Coronary artery (tissue), 2 donors: ENCODE measurements around the gene MRPL46.
"Not testable (repeated sequence)": the region's sequence is repeated elsewhere in the genome, so short reads cannot be mapped to it uniquely, and the experiment has no call there.

Experiments
- DNase-seq: peaks from one replicate; pipeline ENCODE4 v3.0.0-alpha.2; 2017; ENCODE audit warnings: low spot score
- H3K27ac ChIP-seq, 2 donors: fragments of 200-600 bp; sonication (generic); one replicate each; pipeline ENCODE4 v1.5.1; 2016 to 2019
- H3K4me3 ChIP-seq: fragments of 200-600 bp; sonication (generic); 2 replicates; pipeline ENCODE4 v1.5.1; 2016; ENCODE audit warnings: mild to moderate bottlenecking, moderate library complexity
- CTCF ChIP-seq: fragments of 200-600 bp; sonication (generic); IDR thresholded peaks from one replicate; pipeline ENCODE4 v1.5.1; 2019; ENCODE audit warnings: antibody characterized with exemption

MRPL46 gene

DNA sequence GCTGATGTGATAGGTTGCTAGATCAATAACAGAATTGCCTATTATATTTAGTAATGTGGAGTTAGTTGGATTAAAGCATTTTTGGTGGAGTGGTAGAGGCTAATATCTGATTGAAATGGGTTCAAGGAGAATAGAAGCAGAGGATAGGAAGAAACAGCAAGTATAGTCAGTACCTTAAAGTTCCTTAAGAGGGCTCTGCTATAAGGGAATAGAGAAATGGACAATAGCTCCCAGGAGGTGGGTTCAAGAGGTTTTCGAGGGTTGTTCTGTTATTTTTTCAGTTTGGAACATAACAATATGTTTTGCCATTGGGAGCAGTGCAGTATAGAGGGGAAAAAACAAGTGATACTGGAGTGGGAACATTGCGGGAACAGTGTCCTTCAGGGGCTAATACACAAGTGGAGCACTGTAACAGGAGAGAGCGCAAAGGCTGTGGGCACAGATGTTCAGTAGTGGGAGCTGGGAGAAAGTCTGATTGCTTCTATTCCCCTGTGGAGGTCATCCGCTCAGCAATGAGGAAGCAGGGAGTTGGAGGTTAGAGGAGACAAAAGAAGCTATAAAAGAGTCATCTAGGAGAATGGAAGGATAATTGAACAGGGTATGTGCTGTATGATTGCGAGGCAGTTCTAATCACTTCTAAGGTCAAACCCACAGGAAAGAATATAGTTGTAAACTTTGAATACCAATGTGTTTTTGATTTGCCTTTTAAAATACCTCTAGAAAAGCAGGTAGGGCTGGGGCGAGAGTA lies 3.6 kb upstream of the MRPL46 start:
- Histone ChIP-seq H3K27ac (no peak overlapping the region), H3K4me3 (no peak overlapping the region)
- TF ChIP-seq CTCF: no peak
- no peak for DNase-seq

DNA sequence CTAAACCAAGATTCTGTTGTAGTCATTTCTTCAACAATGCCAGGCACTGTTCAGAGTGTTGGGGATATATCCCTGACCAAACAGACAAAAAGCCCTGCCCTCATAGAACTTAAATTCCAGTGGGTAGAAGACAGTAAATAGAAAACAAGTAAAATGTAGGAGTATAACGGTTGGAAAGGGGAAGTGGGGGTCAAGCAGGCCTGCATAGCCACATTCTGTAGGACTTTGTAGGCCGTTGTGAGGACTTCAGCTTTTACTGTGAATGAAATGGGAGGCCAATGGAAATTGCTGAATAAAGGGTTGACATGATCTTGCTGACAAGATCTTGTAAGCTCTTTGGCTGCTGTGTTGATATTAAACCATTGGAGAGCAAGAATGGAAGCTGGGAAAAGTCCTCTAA lies 2.1 kb upstream of the MRPL46 start:
- H3K27ac ChIP-seq: no peak overlapping the region
- TF ChIP-seq CTCF: no peak
- H3K4me3 ChIP-seq: no peak overlapping the region
- DNase-seq: no peak

DNA sequence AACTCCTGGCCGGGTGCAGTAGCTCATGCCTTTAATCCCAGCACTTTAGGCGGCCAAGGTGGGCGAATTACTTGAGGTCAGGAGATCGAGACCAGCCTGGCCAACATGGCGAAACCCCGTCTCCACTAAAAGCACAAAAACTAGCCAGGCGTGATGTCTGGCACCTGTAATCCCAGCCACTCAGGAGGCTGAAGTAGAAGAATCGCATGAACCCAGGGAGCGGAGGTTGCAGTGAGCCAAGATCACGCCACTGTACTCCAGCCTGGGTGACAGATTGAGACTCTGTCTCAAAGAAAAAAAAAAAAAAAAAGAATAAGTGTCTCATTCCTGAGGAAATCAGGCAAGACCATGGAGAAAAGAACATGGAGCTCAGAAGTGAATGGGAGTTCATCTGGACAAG lies 1.5 kb upstream of the MRPL46 start:
- peak overlapping the region; percentile 89 for H3K4me3 ChIP-seq

DNA sequence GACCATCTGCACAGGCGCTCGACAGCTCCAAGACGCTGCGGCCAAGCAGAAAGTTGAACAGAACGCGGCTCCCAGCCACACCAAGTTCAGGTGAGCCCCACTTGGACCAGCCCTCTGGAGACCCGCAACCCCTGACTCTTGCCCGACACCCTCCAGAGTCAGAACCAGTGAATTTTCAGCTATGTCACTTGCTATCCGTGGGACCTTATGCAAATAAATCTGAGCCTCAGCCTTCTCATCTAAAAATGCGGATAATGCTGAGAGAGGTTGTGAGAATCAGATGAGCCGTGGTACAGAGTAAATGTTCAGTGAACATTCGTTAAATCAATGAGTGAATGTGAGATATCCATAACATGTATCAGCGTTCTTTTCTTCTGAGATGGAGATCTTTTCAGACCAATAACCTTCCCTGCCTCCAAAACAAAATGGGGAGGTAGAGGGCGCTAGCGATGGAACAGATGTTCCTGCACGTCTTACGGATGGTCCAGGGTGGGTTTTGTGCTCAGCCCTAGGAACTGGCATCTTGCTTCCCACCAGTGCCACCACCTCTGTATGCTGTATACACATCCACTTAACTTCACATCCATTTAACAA lies 844 bp upstream of the MRPL46 start:
- TF ChIP-seq CTCF: no peak
- peak overlapping the region; percentile 89 for H3K4me3 ChIP-seq
- DNase-seq: no peak
- H3K27ac ChIP-seq: peak overlapping the region; percentile 88 to 94

More for the DNA sequence above, 1.5 kb upstream of the MRPL46 start:
- not testable (repeated sequence) for H3K27ac ChIP-seq
- DNase-seq: peak; percentile 12

DNA sequence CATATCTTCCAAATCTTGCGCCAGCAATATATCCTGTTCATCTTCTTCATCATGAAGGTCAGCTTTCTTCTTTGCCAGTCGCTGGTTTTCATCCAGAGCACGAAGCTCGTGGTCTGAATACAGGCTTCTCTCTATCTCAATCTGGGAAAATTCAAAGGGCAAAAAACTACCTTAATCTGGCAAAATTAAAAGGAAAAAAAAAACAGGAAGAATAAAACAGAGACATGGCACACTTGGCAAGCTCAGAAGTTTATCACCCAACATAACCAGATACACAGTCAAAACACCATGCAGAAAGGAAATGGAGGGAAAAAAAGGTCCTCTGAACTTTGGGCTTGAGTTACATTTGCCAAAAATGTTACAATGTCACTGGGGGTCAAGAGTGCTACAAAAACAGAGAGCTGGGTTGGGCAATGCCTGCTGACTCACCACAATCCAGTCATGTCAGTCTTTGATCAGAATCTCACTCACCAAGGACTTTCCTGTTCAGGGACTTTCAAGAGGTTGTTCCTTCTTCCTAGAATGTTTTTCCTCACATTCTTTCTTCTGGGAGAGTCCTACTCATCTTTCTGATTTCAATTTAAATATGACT lies 1.5 kb downstream of the MRPL46 start:
- Histone ChIP-seq H3K4me3 (peak overlapping the region; percentile 89), H3K27ac (no peak overlapping the region)
- TF ChIP-seq CTCF: no peak
- DNase-seq: no peak

DNA sequence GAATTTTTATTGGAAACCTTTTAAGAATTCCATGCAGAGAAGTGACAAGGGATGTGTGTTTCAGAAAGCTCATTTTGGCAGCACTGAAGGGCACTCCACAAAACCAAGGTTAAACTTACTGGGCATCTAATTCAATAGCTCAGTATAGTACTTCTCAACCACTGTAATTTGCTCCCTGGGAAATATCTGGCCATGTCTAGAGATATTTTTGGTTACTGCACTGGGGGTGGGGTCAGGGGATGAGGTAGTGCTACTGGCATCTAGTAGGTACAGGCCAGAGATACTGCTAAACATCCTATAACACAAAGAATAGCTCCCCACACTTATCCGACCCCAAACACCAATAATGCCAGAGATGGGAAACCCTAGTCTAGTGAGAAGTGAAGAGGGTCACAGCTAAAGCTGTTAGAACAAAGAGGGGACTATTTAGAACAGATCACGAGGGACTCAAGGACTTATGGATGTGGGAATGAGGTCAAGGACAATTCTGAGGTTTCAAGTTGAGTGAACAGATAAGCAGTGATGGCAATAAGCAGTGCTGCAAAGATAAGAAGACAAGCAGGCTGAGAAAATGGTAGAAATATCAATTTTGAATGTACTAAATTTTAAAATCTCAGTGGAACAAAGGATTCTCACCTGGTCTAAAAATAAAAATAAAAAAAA lies 3.2 kb downstream of the MRPL46 start:
- no peak for DNase-seq
- Histone ChIP-seq H3K27ac (no peak overlapping the region), H3K4me3 (no peak overlapping the region)
- TF ChIP-seq CTCF: no peak

DNA sequence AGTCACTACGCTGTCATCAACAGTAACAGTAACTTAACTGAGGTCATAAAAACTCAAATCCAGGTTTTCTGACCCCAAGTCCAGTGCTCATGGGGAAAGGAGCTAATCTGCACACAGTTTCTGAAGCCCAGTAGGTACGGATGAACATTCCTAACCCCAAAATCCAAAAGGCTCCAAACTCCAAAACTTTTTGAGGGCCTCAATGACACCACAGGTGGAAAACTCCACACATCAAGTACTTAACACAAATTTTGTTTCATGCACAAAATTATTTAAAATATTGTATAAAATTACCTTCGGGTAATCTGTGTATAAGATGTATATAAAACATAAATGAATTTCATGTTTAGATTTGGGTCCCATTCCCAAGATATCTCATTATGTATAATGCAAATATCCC lies 10.5 kb downstream of the MRPL46 start:
- no peak for TF ChIP-seq CTCF
- H3K27ac ChIP-seq: no peak overlapping the region
- no peak overlapping the region for H3K4me3 ChIP-seq
- DNase-seq: no peak
